GM23248 (cell line): ENCODE data around the gene ERCC1. TPM values are rescaled to one million over a fixed set of nuclear protein-coding genes. Genes with fewer than 3 reads are reported as not detected.

Experiments used
- DNase-seq: peaks from one replicate; pipeline ENCODE4 v3.0.0-alpha.2; 2015
- H2AFZ ChIP-seq: fragments of 200-600 bp; sonication (generic); 2 replicates; pipeline ENCODE4 v1.6.1; 2016; ENCODE audit warnings: antibody characterized with exemption
- H3F3A ChIP-seq: fragments of 200-600 bp; sonication (generic); 2 replicates; pipeline ENCODE4 v1.6.1; 2016; ENCODE audit warnings: mild to moderate bottlenecking, antibody characterized with exemption, mixed run types; ENCODE audit not compliant: insufficient read depth
- H3K27ac ChIP-seq: fragments of 200-600 bp; sonication (generic); 2 replicates; pipeline ENCODE4 v1.5.1; 2016; ENCODE audit warnings: mild to moderate bottlenecking
- H3K27me3 ChIP-seq: fragments of 200-600 bp; sonication (generic); replicated peaks from 2 replicates; pipeline ENCODE4 v1.6.1; 2016; ENCODE audit warnings: mild to moderate bottlenecking; ENCODE audit not compliant: insufficient read depth
- H3K36me3 ChIP-seq: fragments of 200-600 bp; sonication (generic); 2 replicates; pipeline ENCODE4 v1.6.1; 2016; ENCODE audit warnings: low read depth, mild to moderate bottlenecking
- H3K4me1 ChIP-seq: fragments of 200-600 bp; sonication (generic); 2 replicates; pipeline ENCODE4 v1.6.1; 2016; ENCODE audit warnings: mild to moderate bottlenecking; ENCODE audit not compliant: insufficient read depth
- H3K4me2 ChIP-seq: fragments of 200-600 bp; sonication (generic); one replicate; pipeline ENCODE4 v1.6.1; 2016; ENCODE audit warnings: mild to moderate bottlenecking; ENCODE audit not compliant: unreplicated experiment
- H3K4me3 ChIP-seq: fragments of 200-600 bp; sonication (generic); 2 replicates; pipeline ENCODE4 v1.5.1; 2016; ENCODE audit warnings: mild to moderate bottlenecking
- H3K79me2 ChIP-seq: fragments of 200-600 bp; sonication (generic); 2 replicates; pipeline ENCODE4 v1.6.1; 2016; ENCODE audit warnings: mild to moderate bottlenecking; ENCODE audit not compliant: insufficient read depth
- H3K9ac ChIP-seq: fragments of 200-600 bp; sonication (generic); 2 replicates; pipeline ENCODE4 v1.6.1; 2016; ENCODE audit warnings: mild to moderate bottlenecking
- H3K9me2 ChIP-seq: fragments of 200-600 bp; sonication (generic); 2 replicates; pipeline ENCODE4 v1.6.1; 2016; ENCODE audit warnings: mixed run types, mild to moderate bottlenecking, moderate library complexity; ENCODE audit not compliant: insufficient read depth
- H3K9me3 ChIP-seq: fragments of 200-600 bp; sonication (generic); one replicate; pipeline ENCODE4 v1.6.1; 2017; ENCODE audit warnings: low read depth
- H4K20me1 ChIP-seq: fragments of 200-600 bp; sonication (generic); 2 replicates; pipeline ENCODE4 v1.6.0; 2016; ENCODE audit not compliant: insufficient read depth
- EZH2 ChIP-seq: fragments of 200-600 bp; sonication (generic); IDR thresholded peaks from 2 replicates; pipeline ENCODE4 v1.6.1; 2018; ENCODE audit warnings: antibody characterized with exemption, mild to moderate bottlenecking; ENCODE audit not compliant: insufficient read depth, poor library complexity, severe bottlenecking
- EZH2phosphoT487 ChIP-seq: fragments of 200-600 bp; sonication (generic); IDR thresholded peaks from 2 replicates; pipeline ENCODE4 v1.6.1; 2018; ENCODE audit warnings: antibody characterized with exemption, moderate library complexity, mild to moderate bottlenecking, low read depth; ENCODE audit not compliant: insufficient read depth
- WGBS, 2 experiments: methylation state at CpG; one replicate each; pipeline ENCODE4 v1.1.6; 2015 to 2017; ENCODE audit warnings: low lambda C conversion rate in 2 of 2, low coverage in 1 of 2; ENCODE audit errors: missing lambda C conversion rate in 2 of 2; 5-methylcytosine and 5-hydroxymethylcytosine counted together
- in situ Hi-C: fragments of 300-500 bp; cut with MboI; formaldehyde crosslinking; loops from 2 replicates; pipeline ENCODE4 v1.15.0; 2020
- polyA plus RNA-seq: library from polyadenylated mRNA; unstranded; fragments of >200 nt; fragmentation: Nextera tagmentation; extraction: Ambion mirVana; gene quantifications from 2 replicates; pipeline ENCODE4 v1.2.1, GENCODE V29; 2016
- total RNA-seq: library from RNA; depleted of rRNA; stranded (reverse); fragments of >200 nt; shearing (Covaris generic); gene quantifications from 2 replicates; pipeline ENCODE4 v1.2.3, GENCODE V29; 2014

The ERCC1 gene
- total and polyA plus RNA-seq, 2 experiments from 2014 or later, result 79.8 to 89.0 TPM

- H3K4me2 ChIP-seq, result peak within 1 kb of the TSS; percentile 92
- 1 to 5% methylated on average over 34 to 55 of the region's 55 CpGs for WGBS, 2 experiments
- H3K9me2 ChIP-seq, result no peaks in the 10 kb centered on the region
- H3K27ac ChIP-seq, result peak within 1 kb of the TSS; percentile 80
- DNase-seq, result peak; percentile 99
- H3K4me3 ChIP-seq, result peak within 1 kb of the TSS; percentile 79
- peak within 1 kb of the TSS; percentile 79 for H3K9ac ChIP-seq
- H2AFZ ChIP-seq, result peak within 1 kb of the TSS; percentile 87
- no peak for TF ChIP-seq EZH2phosphoT487
- no peak for TF ChIP-seq EZH2
- no peaks in the 10 kb centered on the region for H3K9me3 ChIP-seq
- H3K36me3 ChIP-seq, result no peaks in the 10 kb centered on the region
- no peaks in the 10 kb centered on the region for H3K27me3 ChIP-seq
- in situ Hi-C loops, result no loop called here
- no peaks in the 10 kb centered on the region for H4K20me1 ChIP-seq
- peaks cover 18% of the 10 kb centered on the region for H3K79me2 ChIP-seq
- peaks cover 11% of the 10 kb centered on the region for H3K4me1 ChIP-seq
- 0 out of 2 replicates have a peak, but pooled peaks cover under 1% of the 10 kb centered on the region for H3F3A ChIP-seq
Measured at GRCh38 chr19:45370410-45371204, 53.1 kb downstream of the ERCC1 start, which contains the start of gene ERCC2. Gene ERCC2, minus strand, starts transcription at chr19:45370573. Its CDS starts 33 bp downstream, at chr19:45370540.

DNA sequence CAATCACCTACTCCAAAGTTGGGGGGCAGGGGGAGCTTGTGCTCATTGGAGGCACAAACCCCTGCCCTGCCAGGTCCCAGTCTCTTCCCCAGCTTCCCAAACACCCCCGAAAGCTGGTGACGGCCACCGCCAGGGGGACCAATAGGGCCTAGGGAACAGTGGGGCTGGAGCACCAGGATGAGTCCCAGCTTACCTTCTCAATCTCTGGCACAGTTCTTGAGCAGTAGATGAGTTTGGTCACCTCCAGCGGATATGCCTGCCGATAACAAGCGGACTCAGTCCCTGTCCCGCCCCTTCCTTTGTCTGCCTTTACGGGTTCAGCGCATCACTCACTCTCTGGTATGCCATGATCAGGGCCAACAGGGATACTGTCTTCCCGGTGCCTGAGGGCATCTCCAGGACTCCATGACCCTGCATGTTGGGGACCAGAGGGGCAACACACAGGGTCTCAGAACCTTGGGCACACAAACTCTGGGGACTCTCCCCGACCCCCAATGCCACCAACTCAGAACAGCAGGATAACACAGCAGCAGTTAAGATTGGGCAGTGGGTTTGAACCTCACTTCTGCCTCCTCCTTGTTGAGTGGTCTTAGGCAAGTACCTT is 54.9 kb downstream of the ERCC1 start:
- Histone ChIP-seq H3K4me2 (peak overlapping the region; percentile 92), H3K36me3 (no peaks in the 10 kb centered on the region), H3K27ac (no peak overlapping the region), H4K20me1 (no peaks in the 10 kb centered on the region), H3K9me3 (no peaks in the 10 kb centered on the region), H3K79me2 (peaks cover 18% of the 10 kb centered on the region), H3K4me1 (peaks cover 11% of the 10 kb centered on the region), H3K9ac (no peak overlapping the region), H3F3A (no peaks in the 10 kb centered on the region), H3K27me3 (no peaks in the 10 kb centered on the region), H3K4me3 (no peak overlapping the region), H2AFZ (no peak overlapping the region), H3K9me2 (no peaks in the 10 kb centered on the region)
- 92 to 95% methylated on average over 11 of the region's 11 CpGs for WGBS, 2 experiments
- TF ChIP-seq EZH2phosphoT487 (no peak), EZH2 (no peak)
- DNase-seq, result no peak
- in situ Hi-C loops, result no loop called here

- no peak overlapping the region for H3K4me2 ChIP-seq
- WGBS, 2 experiments, result 98 to 99% methylated on average over 4 of the region's 4 CpGs
Measured at GRCh38 chr19:45368127-45368526, 55.6 kb downstream of the ERCC1 start.

GRCh38 chr19:45364696-45365095 is 59.0 kb downstream of the ERCC1 start:
- in situ Hi-C loops, result no loop called here
- H3K79me2 ChIP-seq, result peaks cover 14% of the 10 kb centered on the region
- 87 to 99% methylated on average over 12 of the region's 12 CpGs for WGBS, 2 experiments
- no peak overlapping the region for H3K4me3 ChIP-seq
- no peak overlapping the region for H3K9ac ChIP-seq
- no peaks in the 10 kb centered on the region for H3F3A ChIP-seq
- no peaks in the 10 kb centered on the region for H4K20me1 ChIP-seq
- no peaks in the 10 kb centered on the region for H3K9me2 ChIP-seq
- H3K4me2 ChIP-seq, result no peak overlapping the region
- DNase-seq, result no peak
- no peaks in the 10 kb centered on the region for H3K27me3 ChIP-seq
- no peaks in the 10 kb centered on the region for H3K9me3 ChIP-seq
- no peak overlapping the region for H3K27ac ChIP-seq
- H3K4me1 ChIP-seq, result peaks cover 4% of the 10 kb centered on the region; the same call in 1 of the 2 replicates
- TF ChIP-seq EZH2phosphoT487, result no peak
- no peak for TF ChIP-seq EZH2
- no peak overlapping the region for H2AFZ ChIP-seq
- peaks cover 5% of the 10 kb centered on the region; the same call in 1 of the 2 replicates for H3K36me3 ChIP-seq

More at GRCh38 chr19:45368127-45368526, 55.6 kb downstream of the ERCC1 start:
- H3K9ac ChIP-seq, result no peak overlapping the region
- no peak for DNase-seq
- TF ChIP-seq EZH2phosphoT487 (no peak), EZH2 (no peak)
- no peaks in the 10 kb centered on the region for H3K9me3 ChIP-seq
- no peaks in the 10 kb centered on the region for H3K9me2 ChIP-seq
- no peaks in the 10 kb centered on the region for H3K36me3 ChIP-seq
- no peak overlapping the region for H3K4me3 ChIP-seq
- peaks cover 11% of the 10 kb centered on the region for H3K4me1 ChIP-seq
- no peak overlapping the region for H3K27ac ChIP-seq
- no peaks in the 10 kb centered on the region for H4K20me1 ChIP-seq
- in situ Hi-C loops, result no loop called here
- H3K27me3 ChIP-seq, result no peaks in the 10 kb centered on the region
- H2AFZ ChIP-seq, result no peak overlapping the region
- no peaks in the 10 kb centered on the region for H3F3A ChIP-seq
- peaks cover 18% of the 10 kb centered on the region for H3K79me2 ChIP-seq
